ENCODE results near the gene PIK3R1.
A peak's percentile ranks its signal among the peaks of the same experiment; 100 is the strongest.

PIK3R1 gene

GRCh38 chr5:68225188-68225910 is 9.8 kb downstream of the PIK3R1 start:
- H3K4me1 ChIP-seq (ENCODE audit: control insufficient read depth in 1 of 2, insufficient read depth in 2 of 2, low read length in 2 of 2) = peaks cover 66 to 79% of the 10 kb centered on the region in 2 donors
- peaks cover 15 to 17% of the 10 kb centered on the region in 2 donors for H3K36me3 ChIP-seq (ENCODE audit: control insufficient read depth in 1 of 2, insufficient read depth in 2 of 2, low read length in 2 of 2)
- H3K27ac ChIP-seq (ENCODE audit: low read depth, low read length) = no peak overlapping the region
- peak overlapping the region in 1 of 2 donors; percentile 27 for H3K9ac ChIP-seq (ENCODE audit: low read depth in 1 of 2, low read length in 2 of 2)
- no peaks in the 10 kb centered on the region for H3K27me3 ChIP-seq (ENCODE audit: control insufficient read depth in 1 of 2, insufficient read depth in 2 of 2, low read length in 2 of 2)
- peaks cover 4 to 6% of the 10 kb centered on the region in 2 donors for H3K9me3 ChIP-seq (ENCODE audit: control insufficient read depth in 1 of 2, low read length in 2 of 2)
- peak overlapping the region; percentile 48 to 54 for H3K4me3 ChIP-seq (ENCODE audit: low read depth in 1 of 2, low read length in 2 of 2)

DNA sequence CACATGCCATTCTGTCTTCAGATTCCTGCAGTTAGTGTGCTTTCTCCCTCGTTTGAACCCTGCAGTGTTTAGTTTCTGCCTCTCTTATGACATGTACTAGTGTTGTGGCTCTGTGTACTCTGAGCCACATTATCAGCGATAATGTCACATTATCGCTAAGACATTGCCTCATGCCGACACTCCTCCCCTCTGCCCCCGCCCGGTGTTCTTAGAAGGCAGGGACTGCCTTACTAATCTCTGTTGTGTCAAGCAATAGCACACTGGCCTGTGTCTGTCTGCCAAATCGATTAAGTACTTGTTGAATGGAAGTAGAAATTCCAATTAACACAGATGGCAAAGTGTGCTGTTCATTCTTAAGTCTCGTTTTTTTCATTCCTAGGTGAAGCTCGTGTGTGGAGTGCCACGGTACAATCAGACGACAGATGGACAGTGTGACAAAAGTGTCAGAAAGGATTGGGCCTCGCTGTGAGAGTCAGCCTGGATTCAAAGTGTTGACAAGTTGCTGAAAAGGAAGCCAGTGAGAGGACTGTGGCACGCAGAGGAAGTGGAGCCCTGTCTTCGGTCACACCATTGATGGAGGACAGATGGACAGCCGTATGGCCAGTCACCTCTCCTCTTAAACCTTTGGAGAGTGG is 10.5 kb downstream of the PIK3R1 start:
- no peak overlapping the region for H3K27ac ChIP-seq (ENCODE audit: low read depth, low read length)
- H3K9me3 ChIP-seq (ENCODE audit: control insufficient read depth in 1 of 2, low read length in 2 of 2) = peaks cover 2 to 3% of the 10 kb centered on the region in 2 donors
- peak overlapping the region in 1 of 2 donors; percentile 27 for H3K9ac ChIP-seq (ENCODE audit: low read depth in 1 of 2, low read length in 2 of 2)
- H3K27me3 ChIP-seq (ENCODE audit: control insufficient read depth in 1 of 2, insufficient read depth in 2 of 2, low read length in 2 of 2) = no peaks in the 10 kb centered on the region
- peaks cover 17 to 21% of the 10 kb centered on the region in 2 donors for H3K36me3 ChIP-seq (ENCODE audit: control insufficient read depth in 1 of 2, insufficient read depth in 2 of 2, low read length in 2 of 2)
- H3K4me3 ChIP-seq (ENCODE audit: low read depth in 1 of 2, low read length in 2 of 2) = peak overlapping the region; percentile 48 to 54
- peaks cover 73 to 84% of the 10 kb centered on the region in 2 donors for H3K4me1 ChIP-seq (ENCODE audit: control insufficient read depth in 1 of 2, insufficient read depth in 2 of 2, low read length in 2 of 2)

- no peaks in the 10 kb centered on the region for H3K9me3 ChIP-seq (ENCODE audit: control insufficient read depth in 1 of 2, low read length in 2 of 2)
- H3K4me1 ChIP-seq (ENCODE audit: control insufficient read depth in 1 of 2, insufficient read depth in 2 of 2, low read length in 2 of 2) = peaks cover 77 to 87% of the 10 kb centered on the region in 2 donors
- H3K4me3 ChIP-seq (ENCODE audit: low read depth in 1 of 2, low read length in 2 of 2) = peak overlapping the region; percentile 28 to 48
- H3K36me3 ChIP-seq (ENCODE audit: control insufficient read depth in 1 of 2, insufficient read depth in 2 of 2, low read length in 2 of 2) = peaks cover 17 to 21% of the 10 kb centered on the region in 2 donors
- no peak overlapping the region for H3K27ac ChIP-seq (ENCODE audit: low read depth, low read length)
- no peak overlapping the region for H3K9ac ChIP-seq (ENCODE audit: low read depth in 1 of 2, low read length in 2 of 2)
- no peaks in the 10 kb centered on the region for H3K27me3 ChIP-seq (ENCODE audit: control insufficient read depth in 1 of 2, insufficient read depth in 2 of 2, low read length in 2 of 2)
Observed at GRCh38 chr5:68226546-68227073, 11.1 kb downstream of the PIK3R1 start.

- no peak overlapping the region for H3K27ac ChIP-seq (ENCODE audit: low read depth, low read length)
- peak overlapping the region in 1 of 2 donors; percentile 24 for H3K4me3 ChIP-seq (ENCODE audit: low read depth in 1 of 2, low read length in 2 of 2)
- H3K9ac ChIP-seq (ENCODE audit: low read depth in 1 of 2, low read length in 2 of 2) = no peak overlapping the region
- H3K36me3 ChIP-seq (ENCODE audit: control insufficient read depth in 1 of 2, insufficient read depth in 2 of 2, low read length in 2 of 2) = peaks cover 17 to 21% of the 10 kb centered on the region in 2 donors
- no peaks in the 10 kb centered on the region for H3K9me3 ChIP-seq (ENCODE audit: control insufficient read depth in 1 of 2, low read length in 2 of 2)
- peaks cover 75 to 84% of the 10 kb centered on the region in 2 donors for H3K4me1 ChIP-seq (ENCODE audit: control insufficient read depth in 1 of 2, insufficient read depth in 2 of 2, low read length in 2 of 2)
- no peaks in the 10 kb centered on the region for H3K27me3 ChIP-seq (ENCODE audit: control insufficient read depth in 1 of 2, insufficient read depth in 2 of 2, low read length in 2 of 2)
Observed at GRCh38 chr5:68227532-68228160, 12.1 kb downstream of the PIK3R1 start.

- Histone ChIP-seq H3K9ac (ENCODE audit: low read depth in 1 of 2, low read length in 2 of 2) (no peak overlapping the region), H3K9me3 (ENCODE audit: control insufficient read depth in 1 of 2, low read length in 2 of 2) (no peaks in the 10 kb centered on the region), H3K36me3 (ENCODE audit: control insufficient read depth in 1 of 2, insufficient read depth in 2 of 2, low read length in 2 of 2) (peaks cover 20 to 21% of the 10 kb centered on the region in 2 donors), H3K27me3 (ENCODE audit: control insufficient read depth in 1 of 2, insufficient read depth in 2 of 2, low read length in 2 of 2) (no peaks in the 10 kb centered on the region), H3K4me1 (ENCODE audit: control insufficient read depth in 1 of 2, insufficient read depth in 2 of 2, low read length in 2 of 2) (peaks cover 59 to 77% of the 10 kb centered on the region in 2 donors), H3K27ac (ENCODE audit: low read depth, low read length) (no peak overlapping the region), H3K4me3 (ENCODE audit: low read depth in 1 of 2, low read length in 2 of 2) (no peak overlapping the region)
Observed at GRCh38 chr5:68229416-68229815, 13.9 kb downstream of the PIK3R1 start.

GRCh38 chr5:68230285-68230684 is 14.7 kb downstream of the PIK3R1 start:
- Histone ChIP-seq H3K9me3 (ENCODE audit: control insufficient read depth in 1 of 2, low read length in 2 of 2) (no peaks in the 10 kb centered on the region), H3K4me3 (ENCODE audit: low read depth in 1 of 2, low read length in 2 of 2) (no peak overlapping the region), H3K9ac (ENCODE audit: low read depth in 1 of 2, low read length in 2 of 2) (no peak overlapping the region), H3K27me3 (ENCODE audit: control insufficient read depth in 1 of 2, insufficient read depth in 2 of 2, low read length in 2 of 2) (no peaks in the 10 kb centered on the region), H3K4me1 (ENCODE audit: control insufficient read depth in 1 of 2, insufficient read depth in 2 of 2, low read length in 2 of 2) (peaks cover 51 to 68% of the 10 kb centered on the region in 2 donors), H3K27ac (ENCODE audit: low read depth, low read length) (no peak overlapping the region), H3K36me3 (ENCODE audit: control insufficient read depth in 1 of 2, insufficient read depth in 2 of 2, low read length in 2 of 2) (peaks cover 21% of the 10 kb centered on the region in 2 donors)

DNA sequence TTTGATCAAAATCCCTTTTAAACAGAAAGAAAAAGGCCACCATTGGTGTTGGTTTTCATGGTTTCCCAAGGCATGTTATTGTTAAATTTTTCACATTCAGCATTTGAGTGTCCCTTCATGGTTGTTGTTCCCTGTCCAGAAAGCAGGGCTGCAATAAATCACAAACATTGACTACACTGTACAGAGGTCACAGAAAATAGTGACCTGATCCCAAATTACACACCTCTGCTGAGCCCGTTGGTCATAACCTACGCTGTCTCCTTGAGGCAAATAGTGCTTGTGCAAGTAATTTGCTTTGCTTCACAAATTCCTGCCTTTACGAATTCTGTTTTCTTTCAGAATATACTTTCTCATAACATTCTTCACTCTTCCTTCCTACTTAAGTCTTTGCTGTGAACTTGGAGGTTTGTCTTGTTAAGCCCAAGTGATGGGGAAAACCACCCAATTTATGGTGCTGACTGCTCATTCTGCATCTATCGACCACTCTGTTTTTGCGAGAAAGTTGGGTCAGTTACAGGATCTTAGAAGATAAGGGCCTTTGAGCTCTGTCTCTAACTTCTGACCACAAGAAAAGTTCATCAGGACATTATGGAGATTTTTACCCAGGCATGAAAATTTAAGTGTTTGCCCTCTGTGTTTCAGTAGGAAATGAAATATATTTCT is 16.0 kb downstream of the PIK3R1 start:
- Histone ChIP-seq H3K27me3 (ENCODE audit: control insufficient read depth in 1 of 2, insufficient read depth in 2 of 2, low read length in 2 of 2) (no peaks in the 10 kb centered on the region), H3K4me1 (ENCODE audit: control insufficient read depth in 1 of 2, insufficient read depth in 2 of 2, low read length in 2 of 2) (peaks cover 39 to 56% of the 10 kb centered on the region in 2 donors), H3K27ac (ENCODE audit: low read depth, low read length) (no peak overlapping the region), H3K9me3 (ENCODE audit: control insufficient read depth in 1 of 2, low read length in 2 of 2) (no peaks in the 10 kb centered on the region), H3K9ac (ENCODE audit: low read depth in 1 of 2, low read length in 2 of 2) (no peak overlapping the region), H3K36me3 (ENCODE audit: control insufficient read depth in 1 of 2, insufficient read depth in 2 of 2, low read length in 2 of 2) (peaks cover 16 to 18% of the 10 kb centered on the region in 2 donors), H3K4me3 (ENCODE audit: low read depth in 1 of 2, low read length in 2 of 2) (no peak overlapping the region)

DNA sequence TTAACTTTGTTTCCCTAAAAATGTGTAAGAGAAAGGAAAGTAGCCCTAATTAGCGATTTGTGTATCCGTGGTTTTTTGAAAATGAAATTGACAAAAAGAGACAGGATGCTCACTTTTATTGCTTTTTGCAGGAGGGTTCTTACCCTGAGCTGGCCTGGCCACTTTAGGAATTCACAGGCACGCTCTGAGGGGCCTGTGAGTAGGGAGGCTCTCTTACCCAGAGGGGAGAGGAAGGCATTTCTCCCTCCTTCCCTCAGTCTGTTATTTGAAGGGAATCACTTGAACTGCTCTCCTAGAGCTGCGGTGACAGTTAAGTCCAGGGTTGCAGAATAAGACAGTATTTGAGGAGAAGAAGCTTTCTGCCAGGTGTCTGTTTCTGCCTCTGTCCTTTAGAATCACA is 16.7 kb downstream of the PIK3R1 start:
- Histone ChIP-seq H3K4me3 (ENCODE audit: low read depth in 1 of 2, low read length in 2 of 2) (no peak overlapping the region), H3K27ac (ENCODE audit: low read depth, low read length) (no peak overlapping the region), H3K4me1 (ENCODE audit: control insufficient read depth in 1 of 2, insufficient read depth in 2 of 2, low read length in 2 of 2) (peaks cover 33 to 53% of the 10 kb centered on the region in 2 donors)

GRCh38 chr5:68233075-68233474 is 17.5 kb downstream of the PIK3R1 start:
- Histone ChIP-seq H3K9ac (ENCODE audit: low read depth in 1 of 2, low read length in 2 of 2) (no peak overlapping the region), H3K27me3 (ENCODE audit: control insufficient read depth in 1 of 2, insufficient read depth in 2 of 2, low read length in 2 of 2) (no peaks in the 10 kb centered on the region), H3K4me1 (ENCODE audit: control insufficient read depth in 1 of 2, insufficient read depth in 2 of 2, low read length in 2 of 2) (peaks cover 39 to 52% of the 10 kb centered on the region in 2 donors), H3K4me3 (ENCODE audit: low read depth in 1 of 2, low read length in 2 of 2) (no peak overlapping the region), H3K9me3 (ENCODE audit: control insufficient read depth in 1 of 2, low read length in 2 of 2) (no peaks in the 10 kb centered on the region), H3K27ac (ENCODE audit: low read depth, low read length) (no peak overlapping the region), H3K36me3 (ENCODE audit: control insufficient read depth in 1 of 2, insufficient read depth in 2 of 2, low read length in 2 of 2) (peaks cover 10 to 11% of the 10 kb centered on the region in 2 donors)

More for the DNA sequence above, 16.7 kb downstream of the PIK3R1 start:
- Histone ChIP-seq H3K27me3 (ENCODE audit: control insufficient read depth in 1 of 2, insufficient read depth in 2 of 2, low read length in 2 of 2) (no peaks in the 10 kb centered on the region), H3K36me3 (ENCODE audit: control insufficient read depth in 1 of 2, insufficient read depth in 2 of 2, low read length in 2 of 2) (peaks cover 11 to 13% of the 10 kb centered on the region in 2 donors), H3K9ac (ENCODE audit: low read depth in 1 of 2, low read length in 2 of 2) (no peak overlapping the region), H3K9me3 (ENCODE audit: control insufficient read depth in 1 of 2, low read length in 2 of 2) (no peaks in the 10 kb centered on the region)
